Caco-2 (cell line): ENCODE measurements around the gene SATB1. TPM values are rescaled to one million over a fixed set of nuclear protein-coding genes. Genes with fewer than 3 reads are reported as not detected.

ENCODE experiments used
- BruUV-seq: library from RNA; stranded (reverse); fragments of 400-500 nt; replicated peaks from 2 replicates; lab custom pipeline; 2021; lab: Mats Ljungman, UMichigan
- CTCF ChIA-PET: fragments of 300-600 bp; sonication (Branson Sonifier 250); formaldehyde crosslinking; loops from one replicate; lab custom pipeline; 2022; ENCODE audit warnings: antibody characterized with exemption; lab: Charles Lee
- POLR2A ChIA-PET: fragments of 300-600 bp; sonication (Branson Sonifier 250); formaldehyde crosslinking; loops from one replicate; lab custom pipeline; 2022; ENCODE audit warnings: antibody characterized with exemption; lab: Charles Lee
- DNase-seq, 2 experiments: peaks; one replicate each; pipeline versions ENCODE4 v3.0.0 to v3.0.0-alpha.2; 2020 to 2022
- H3K27me3 ChIP-seq: replicated peaks from 2 replicates; pipeline ENCODE4 v1.6.0; 2011; ENCODE audit warnings: low read length; ENCODE audit not compliant: control insufficient read depth, insufficient read depth
- H3K36me3 ChIP-seq: 2 replicates; pipeline ENCODE4 v1.5.1; 2011; ENCODE audit warnings: low read length; ENCODE audit not compliant: control insufficient read depth, insufficient read depth
- H3K4me1 ChIP-seq: fragments of 250-450 bp; sonication (Bioruptor Pico); 2 replicates; pipeline ENCODE4 v1.5.1; 2020; ENCODE audit warnings: mild to moderate bottlenecking
- H3K4me3 ChIP-seq: 2 replicates; pipeline ENCODE4 v1.5.1; 2011; ENCODE audit warnings: low read depth, mild to moderate bottlenecking, control low read depth, low read length
- H3K9me3 ChIP-seq: fragments of 250-450 bp; sonication (Bioruptor Pico); 2 replicates; pipeline ENCODE4 v1.5.1; 2020; ENCODE audit warnings: mild to moderate bottlenecking, moderate library complexity
- H3K27ac Mint-ChIP-seq: one replicate; pipeline ENCODE4 v1.8.0; 2022; ENCODE audit warnings: mixed read lengths; ENCODE audit not compliant: unreplicated experiment
- H3K27me3 Mint-ChIP-seq: one replicate; pipeline ENCODE4 v1.8.0; 2022; ENCODE audit warnings: mixed read lengths; ENCODE audit not compliant: insufficient read depth, unreplicated experiment
- H3K36me3 Mint-ChIP-seq: one replicate; pipeline ENCODE4 v1.8.0; 2022; ENCODE audit warnings: mild to moderate bottlenecking, mixed read lengths; ENCODE audit not compliant: insufficient read depth, unreplicated experiment
- H3K4me1 Mint-ChIP-seq: one replicate; pipeline ENCODE4 v1.8.0; 2022; ENCODE audit warnings: low read depth, mixed read lengths; ENCODE audit not compliant: unreplicated experiment
- H3K4me3 Mint-ChIP-seq: one replicate; pipeline ENCODE4 v1.8.0; 2022; ENCODE audit warnings: mild to moderate bottlenecking, moderate library complexity, mixed read lengths; ENCODE audit not compliant: unreplicated experiment
- H3K9me3 Mint-ChIP-seq: one replicate; pipeline ENCODE4 v1.8.0; 2022; ENCODE audit warnings: mixed read lengths; ENCODE audit not compliant: unreplicated experiment
- intact Hi-C: fragments of 100-400 bp; cut with micrococcal nuclease; formaldehyde crosslinking; loops from one replicate; pipeline ENCODE4 v1.10.0; 2022; ENCODE audit not compliant: unreplicated experiment
- total RNA-seq: library from RNA; stranded (reverse); gene quantifications from 2 replicates; pipeline ENCODE4 v1.2.3, GENCODE V29; 2022
- TF ChIP-seq, protein P1 (sequence below), 2 experiments: fragments of 200-600 bp in 1 of 2; IDR thresholded peaks; 1 replicate in 1 of 2; 2 replicates in 1 of 2; pipeline versions ENCODE4 v1.5.1 to v1.8.0; 2011 to 2022; ENCODE audit warnings: antibody characterized with exemption in 1 of 2, control low read depth in 1 of 2, inconsistent platforms in 1 of 2, low read depth in 1 of 2, low read length in 1 of 2, mild to moderate bottlenecking in 1 of 2, moderate library complexity in 1 of 2; ENCODE audit not compliant: insufficient read depth in 1 of 2, severe bottlenecking in 1 of 2, unreplicated experiment in 1 of 2

Gene SATB1
- total RNA-seq, 1 experiment from 2014 or later, result 13.8 TPM

DNA sequence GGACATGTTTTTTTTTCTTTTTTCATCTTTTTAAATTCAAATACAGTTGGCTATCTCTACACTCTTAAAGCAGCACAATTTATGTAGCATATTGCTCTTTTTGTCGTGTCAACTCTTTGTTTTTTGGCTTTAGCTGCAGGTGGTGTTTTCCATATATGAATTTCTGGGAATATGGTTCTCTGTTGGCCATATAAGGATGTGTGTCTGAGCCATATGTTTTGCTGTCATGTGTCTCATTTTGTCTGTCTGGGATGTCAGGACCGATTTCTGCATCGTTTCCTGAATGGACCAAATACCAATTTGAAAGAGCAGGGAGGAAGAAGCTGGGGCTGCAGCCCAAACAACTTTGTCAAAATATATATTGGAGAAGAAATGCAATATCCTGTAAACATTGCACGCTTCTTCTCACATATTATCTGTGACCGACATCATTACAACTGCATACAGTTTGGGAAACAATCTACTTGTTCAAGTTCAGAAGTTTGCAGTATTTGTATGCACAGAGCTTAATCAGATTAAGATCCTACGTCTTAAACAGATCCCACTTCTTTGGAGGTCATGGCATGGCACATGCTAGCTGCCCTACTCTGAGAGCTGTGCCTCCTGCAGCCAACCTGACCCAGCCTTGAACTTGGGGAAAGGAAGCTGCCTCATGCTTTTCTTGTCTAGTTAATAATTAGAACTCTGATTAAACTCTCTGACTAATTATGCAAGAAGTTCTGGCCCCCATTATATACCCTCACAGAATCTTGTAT is 4.0 kb upstream of the SATB1 start:
- H3K4me3 Mint-ChIP-seq, result no peak overlapping the region
- intact Hi-C loops, result no loop called here
- Histone ChIP-seq H3K4me1 (no peaks in the 10 kb centered on the region), H3K4me3 (no peak overlapping the region), H3K27me3 (no peaks in the 10 kb centered on the region), H3K9me3 (no peaks in the 10 kb centered on the region), H3K36me3 (no peaks in the 10 kb centered on the region)
- BruUV-seq, result no TSS peak
- H3K36me3 Mint-ChIP-seq, result peaks cover 17% of the 10 kb centered on the region
- no peaks in the 10 kb centered on the region for H3K9me3 Mint-ChIP-seq
- no peaks in the 10 kb centered on the region for H3K27me3 Mint-ChIP-seq
- H3K4me1 Mint-ChIP-seq, result no peaks in the 10 kb centered on the region
- no peak overlapping the region for H3K27ac Mint-ChIP-seq
- POLR2A ChIA-PET, result no interaction called here
- TF ChIP-seq, protein P1, sequence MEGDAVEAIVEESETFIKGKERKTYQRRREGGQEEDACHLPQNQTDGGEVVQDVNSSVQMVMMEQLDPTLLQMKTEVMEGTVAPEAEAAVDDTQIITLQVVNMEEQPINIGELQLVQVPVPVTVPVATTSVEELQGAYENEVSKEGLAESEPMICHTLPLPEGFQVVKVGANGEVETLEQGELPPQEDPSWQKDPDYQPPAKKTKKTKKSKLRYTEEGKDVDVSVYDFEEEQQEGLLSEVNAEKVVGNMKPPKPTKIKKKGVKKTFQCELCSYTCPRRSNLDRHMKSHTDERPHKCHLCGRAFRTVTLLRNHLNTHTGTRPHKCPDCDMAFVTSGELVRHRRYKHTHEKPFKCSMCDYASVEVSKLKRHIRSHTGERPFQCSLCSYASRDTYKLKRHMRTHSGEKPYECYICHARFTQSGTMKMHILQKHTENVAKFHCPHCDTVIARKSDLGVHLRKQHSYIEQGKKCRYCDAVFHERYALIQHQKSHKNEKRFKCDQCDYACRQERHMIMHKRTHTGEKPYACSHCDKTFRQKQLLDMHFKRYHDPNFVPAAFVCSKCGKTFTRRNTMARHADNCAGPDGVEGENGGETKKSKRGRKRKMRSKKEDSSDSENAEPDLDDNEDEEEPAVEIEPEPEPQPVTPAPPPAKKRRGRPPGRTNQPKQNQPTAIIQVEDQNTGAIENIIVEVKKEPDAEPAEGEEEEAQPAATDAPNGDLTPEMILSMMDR (IDR thresholded peaks at IDR 0.05; ENCODE audit: insufficient read depth in 1 of 2, low read depth in 1 of 2, low read length in 1 of 2, severe bottlenecking in 1 of 2, unreplicated experiment in 1 of 2), result no peak
- CTCF ChIA-PET, result no interaction called here
- DNase-seq, result no peak

DNA sequence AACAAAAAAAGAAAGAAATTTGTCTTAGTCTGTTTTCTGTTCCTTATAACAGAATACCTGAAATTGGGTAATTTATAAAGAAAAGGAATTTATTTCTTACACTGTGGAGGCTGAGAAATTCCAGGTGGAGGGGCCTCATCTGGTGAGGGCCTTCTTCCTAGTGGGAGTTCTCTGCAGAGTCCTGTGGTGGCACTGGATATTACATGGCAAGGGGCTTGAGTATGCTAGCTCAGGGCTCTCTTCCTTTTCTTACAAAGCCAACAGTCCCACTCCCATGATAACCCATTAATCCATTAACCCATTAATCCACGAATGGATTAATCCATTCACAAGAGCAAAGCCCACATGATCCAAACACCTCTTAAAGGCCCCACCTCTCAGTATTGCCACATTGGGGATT is 2.9 kb upstream of the SATB1 start:
- Mint-ChIP-seq H3K9me3 (no peaks in the 10 kb centered on the region), H3K36me3 (peaks cover 17% of the 10 kb centered on the region), H3K4me3 (no peak overlapping the region), H3K4me1 (no peaks in the 10 kb centered on the region), H3K27me3 (no peaks in the 10 kb centered on the region), H3K27ac (no peak overlapping the region)
- DNase-seq, result no peak
- H3K4me3 ChIP-seq, result no peak overlapping the region
- H3K27me3 ChIP-seq, result no peaks in the 10 kb centered on the region
- intact Hi-C loops, result no loop called here
- TF ChIP-seq, protein P1 (IDR thresholded peaks at IDR 0.05; ENCODE audit: insufficient read depth in 1 of 2, low read depth in 1 of 2, low read length in 1 of 2, severe bottlenecking in 1 of 2, unreplicated experiment in 1 of 2), result no peak
- no peaks in the 10 kb centered on the region for H3K9me3 ChIP-seq
- ChIA-PET CTCF (no interaction called here), POLR2A (no interaction called here)
- no peaks in the 10 kb centered on the region for H3K4me1 ChIP-seq
- no peaks in the 10 kb centered on the region for H3K36me3 ChIP-seq
- BruUV-seq, result no TSS peak

DNA sequence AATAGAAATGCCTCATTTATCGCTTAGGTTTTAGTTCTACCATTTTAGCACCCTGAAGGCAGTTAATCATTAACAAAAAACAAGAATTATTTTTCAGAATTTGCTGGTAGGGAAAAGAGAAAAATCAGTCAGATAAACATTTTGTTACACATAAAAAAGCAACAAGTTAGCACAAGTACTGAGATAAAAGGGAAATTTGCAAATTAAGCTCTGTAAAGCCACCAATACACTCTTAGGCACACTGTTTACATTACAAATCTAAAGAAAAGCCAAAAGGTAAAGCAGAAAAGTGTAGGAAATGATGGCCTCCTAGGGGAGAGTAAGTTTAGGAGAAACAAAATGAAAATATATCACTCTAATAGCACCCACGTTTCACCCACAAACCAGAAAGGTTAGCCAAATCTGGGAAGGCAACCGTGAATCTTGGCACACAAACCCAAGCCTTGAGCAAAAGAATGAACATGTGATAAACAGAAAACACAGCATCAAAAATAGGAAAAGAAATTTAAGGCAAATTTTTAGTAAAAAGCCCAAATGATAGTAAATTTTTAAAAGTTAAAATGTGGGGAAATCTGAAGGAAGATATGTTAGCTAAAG is 1.6 kb upstream of the SATB1 start:
- BruUV-seq, result no TSS peak
- H3K4me1 ChIP-seq, result no peaks in the 10 kb centered on the region
- intact Hi-C loops, result no loop called here
- ChIA-PET CTCF (no interaction called here), POLR2A (no interaction called here)
- TF ChIP-seq, protein P1 (IDR thresholded peaks at IDR 0.05; ENCODE audit: insufficient read depth in 1 of 2, low read depth in 1 of 2, low read length in 1 of 2, severe bottlenecking in 1 of 2, unreplicated experiment in 1 of 2), result no peak
- DNase-seq, result no peak
- Mint-ChIP-seq H3K4me1 (no peaks in the 10 kb centered on the region), H3K27me3 (no peaks in the 10 kb centered on the region), H3K36me3 (peaks cover 17% of the 10 kb centered on the region), H3K27ac (no peak overlapping the region), H3K4me3 (peak overlapping the region; percentile 86), H3K9me3 (no peaks in the 10 kb centered on the region)
- H3K27me3 ChIP-seq, result no peaks in the 10 kb centered on the region
- peak overlapping the region; percentile 72 for H3K4me3 ChIP-seq
- H3K36me3 ChIP-seq, result no peaks in the 10 kb centered on the region
- H3K9me3 ChIP-seq, result no peaks in the 10 kb centered on the region
